DOHH2 (cell line): Measurements from ENCODE around the gene APOL4.

Experiments
- H3F3A ChIP-seq: fragments of 200-600 bp; sonication (generic), shearing (Covaris generic); 2 replicates; pipeline ENCODE4 v1.6.0; 2016; ENCODE audit warnings: antibody characterized with exemption, mild to moderate bottlenecking; ENCODE audit not compliant: control insufficient read depth, insufficient read depth
- H3K27ac ChIP-seq: fragments of 200-600 bp; sonication (generic); 2 replicates; pipeline ENCODE4 v1.5.1; 2014; ENCODE audit warnings: low read depth, mild to moderate bottlenecking, low read length, moderate library complexity
- H3K27me3 ChIP-seq: fragments of 200-600 bp; sonication (generic); 2 replicates; pipeline ENCODE4 v1.6.1; 2014; ENCODE audit warnings: mild to moderate bottlenecking, low read length, mixed read lengths; ENCODE audit not compliant: control insufficient read depth
- H3K36me3 ChIP-seq: fragments of 200-600 bp; sonication (generic); 2 replicates; pipeline ENCODE4 v1.6.1; 2014; ENCODE audit warnings: mild to moderate bottlenecking, low read length, moderate library complexity, mixed read lengths; ENCODE audit not compliant: control insufficient read depth
- H3K4me1 ChIP-seq: fragments of 200-600 bp; sonication (generic); 2 replicates; pipeline ENCODE4 v1.6.1; 2014; ENCODE audit warnings: mild to moderate bottlenecking, low read length, mixed read lengths; ENCODE audit not compliant: control insufficient read depth
- H3K4me2 ChIP-seq: fragments of 200-600 bp; sonication (generic); 2 replicates; pipeline ENCODE4 v1.6.0; 2014; ENCODE audit warnings: mild to moderate bottlenecking, low read length, moderate library complexity
- H3K4me3 ChIP-seq: fragments of 200-600 bp; sonication (generic); 2 replicates; pipeline ENCODE4 v1.5.1; 2014; ENCODE audit warnings: mild to moderate bottlenecking, low read length, mixed read lengths
- H3K79me2 ChIP-seq: fragments of 200-600 bp; sonication (generic); 2 replicates; pipeline ENCODE4 v1.6.1; 2014; ENCODE audit warnings: mild to moderate bottlenecking, low read length, mixed read lengths; ENCODE audit not compliant: control insufficient read depth
- H3K9me2 ChIP-seq: fragments of 200-600 bp; sonication (generic); replicated peaks from 2 replicates; pipeline ENCODE4 v1.6.1; 2014; ENCODE audit warnings: mild to moderate bottlenecking, low read length, mixed read lengths; ENCODE audit not compliant: control insufficient read depth
- H3K9me3 ChIP-seq: fragments of 200-600 bp; sonication (generic); 2 replicates; pipeline ENCODE4 v1.6.1; 2014; ENCODE audit warnings: antibody characterized with exemption, low read length, mixed read lengths; ENCODE audit not compliant: control insufficient read depth, insufficient read depth
- H4K20me1 ChIP-seq: fragments of 200-600 bp; sonication (generic); 2 replicates; pipeline ENCODE4 v1.6.0; 2014; ENCODE audit warnings: low read depth, mild to moderate bottlenecking, antibody characterized with exemption, low read length, moderate library complexity; ENCODE audit not compliant: control insufficient read depth, insufficient read depth
- CTCF ChIP-seq: fragments of 200-600 bp; sonication (generic); IDR thresholded peaks from one replicate; pipeline ENCODE4 v1.5.1; 2014; ENCODE audit warnings: antibody characterized with exemption, mild to moderate bottlenecking, low read depth, low read length; ENCODE audit not compliant: poor library complexity, severe bottlenecking
- EZH2phosphoT487 ChIP-seq: fragments of 200-600 bp; sonication (generic); IDR thresholded peaks from 2 replicates; pipeline ENCODE4 v1.6.1; 2017; ENCODE audit warnings: borderline replicate concordance, mild to moderate bottlenecking, antibody characterized with exemption, low read length, moderate library complexity, mixed read lengths

Gene APOL4

DNA sequence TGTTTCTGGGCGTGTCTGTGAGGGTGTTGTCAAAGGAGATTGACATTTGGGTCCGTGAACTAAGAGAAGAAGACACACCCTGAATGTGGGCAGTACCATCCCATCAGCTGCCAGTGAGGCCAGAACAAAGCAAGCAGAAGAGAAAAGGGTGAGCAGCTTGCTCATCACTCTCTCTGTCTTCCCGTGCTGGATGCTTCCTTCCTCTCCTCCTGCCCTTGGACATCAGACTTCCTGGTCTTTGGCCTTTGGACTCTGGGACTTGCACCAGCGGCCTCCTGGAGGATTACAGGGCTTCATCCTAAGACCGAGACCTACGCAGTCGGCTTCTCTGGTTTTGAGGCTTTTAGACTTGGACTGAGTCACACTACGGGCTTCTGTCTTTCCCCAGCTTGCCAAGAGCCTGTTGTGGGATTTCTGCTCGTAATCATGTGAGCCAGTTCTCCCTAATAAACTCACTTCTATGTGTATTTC is 18.9 kb upstream of the APOL4 start:
- no peaks in the 10 kb centered on the region for H4K20me1 ChIP-seq
- no peaks in the 10 kb centered on the region for H3K79me2 ChIP-seq
- peaks cover 46% of the 10 kb centered on the region for H3K27me3 ChIP-seq
- no peak for TF ChIP-seq CTCF
- TF ChIP-seq EZH2phosphoT487 = no peak
- H3K9me3 ChIP-seq = no peaks in the 10 kb centered on the region
- no peak overlapping the region for H3K4me3 ChIP-seq
- no peak overlapping the region for H3K27ac ChIP-seq
- H3K9me2 ChIP-seq = no peaks in the 10 kb centered on the region
- H3K4me1 ChIP-seq = no peaks in the 10 kb centered on the region
- H3F3A ChIP-seq = no peaks in the 10 kb centered on the region
- H3K4me2 ChIP-seq = no peak overlapping the region
- no peaks in the 10 kb centered on the region for H3K36me3 ChIP-seq

DNA sequence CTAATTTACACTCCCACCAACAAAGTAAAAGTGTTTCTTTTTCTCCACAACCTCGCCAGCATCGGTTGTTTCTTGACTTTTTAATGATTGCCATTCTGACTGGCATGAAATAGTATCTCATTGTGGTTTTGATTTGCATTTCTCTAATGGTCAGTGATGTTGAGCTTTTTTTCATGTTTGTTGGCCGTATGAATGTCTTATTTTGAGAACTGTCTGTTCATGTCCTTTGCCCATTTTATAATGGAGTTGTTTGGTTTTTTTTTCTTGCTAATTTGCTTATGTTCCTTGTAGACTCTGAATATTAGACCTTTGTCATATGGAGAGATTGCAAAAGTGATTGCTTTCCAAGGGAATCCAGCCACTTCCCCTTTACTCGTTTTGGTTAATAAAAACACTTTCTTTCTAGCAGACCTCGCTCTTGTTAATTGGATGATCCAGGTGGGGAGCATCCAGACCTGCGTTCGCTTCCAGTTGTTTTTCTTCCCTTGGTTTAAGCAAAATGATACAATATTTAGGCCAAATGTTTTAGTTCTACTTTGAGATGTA is 17.1 kb upstream of the APOL4 start:
- Histone ChIP-seq H3K4me2 (no peak overlapping the region), H3K79me2 (no peaks in the 10 kb centered on the region), H3F3A (no peaks in the 10 kb centered on the region), H3K9me2 (no peaks in the 10 kb centered on the region), H3K36me3 (no peaks in the 10 kb centered on the region), H3K27ac (no peak overlapping the region), H3K4me1 (no peaks in the 10 kb centered on the region), H3K4me3 (no peak overlapping the region), H3K9me3 (no peaks in the 10 kb centered on the region), H3K27me3 (peaks cover 51% of the 10 kb centered on the region), H4K20me1 (no peaks in the 10 kb centered on the region)
- no peak for TF ChIP-seq CTCF

- no peaks in the 10 kb centered on the region for H3K9me2 ChIP-seq
- no peak for TF ChIP-seq CTCF
- no peak for TF ChIP-seq EZH2phosphoT487
- no peaks in the 10 kb centered on the region for H4K20me1 ChIP-seq
Measured at GRCh38 chr22:36215981-36216380, 14.4 kb upstream of the APOL4 start.

More at GRCh38 chr22:36215981-36216380, 14.4 kb upstream of the APOL4 start:
- Histone ChIP-seq H3K4me3 (no peak overlapping the region), H3K79me2 (no peaks in the 10 kb centered on the region), H3K4me2 (no peak overlapping the region), H3K4me1 (peaks cover 5% of the 10 kb centered on the region), H3F3A (no peaks in the 10 kb centered on the region), H3K27me3 (peaks cover 48% of the 10 kb centered on the region), H3K9me3 (no peaks in the 10 kb centered on the region), H3K36me3 (no peaks in the 10 kb centered on the region), H3K27ac (no peak overlapping the region)
